Fibroblast of skin of back (primary cell): ENCODE measurements around the gene BRAT1.

ENCODE experiments used
- DNase-seq: peaks from one replicate; pipeline ENCODE4 v3.0.0-alpha.2; 2013

The BRAT1 gene

DNA sequence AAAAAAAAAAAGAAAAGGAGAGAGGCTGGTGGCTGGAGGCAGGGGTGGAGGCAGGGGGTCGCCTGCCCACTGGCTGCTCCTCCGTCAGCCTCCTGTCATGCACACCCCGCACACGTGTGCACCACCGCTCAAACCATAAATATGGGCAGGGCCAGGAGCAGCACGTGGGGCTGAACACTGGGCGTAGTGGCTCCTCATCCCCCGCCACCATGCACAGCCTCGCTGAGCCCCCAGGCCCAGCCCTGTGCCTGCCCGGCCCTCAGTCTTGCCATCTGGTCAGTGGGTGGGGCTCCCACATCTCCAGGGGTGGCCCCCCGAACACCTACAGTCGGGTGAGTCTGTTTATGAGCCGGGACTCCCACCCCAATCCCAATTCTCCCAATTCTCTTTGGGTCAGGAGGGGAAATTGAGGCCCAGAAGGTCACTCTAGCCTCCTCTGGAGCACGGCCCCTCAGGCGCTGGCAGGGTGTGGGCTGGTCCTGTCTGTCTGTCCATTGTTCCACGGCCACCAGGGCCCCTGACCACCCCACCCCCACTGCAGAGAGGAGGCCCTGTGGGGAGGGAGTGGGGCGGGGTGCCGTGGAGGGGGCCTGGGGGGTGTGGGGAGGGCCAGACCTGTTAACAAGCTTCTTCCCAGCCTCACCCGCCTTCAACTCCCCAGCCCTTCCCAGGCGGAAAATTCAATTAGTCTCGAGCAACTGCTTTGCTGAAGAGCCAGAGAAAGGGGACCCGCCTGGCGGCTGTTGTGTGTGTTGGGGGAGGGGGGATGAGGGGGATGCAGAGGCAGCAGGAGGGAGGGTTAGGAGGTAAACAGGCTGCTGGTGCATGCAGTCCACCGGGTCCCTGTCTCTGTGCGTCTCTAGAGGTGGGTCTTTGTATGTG lies 59.7 kb downstream of the BRAT1 start:
- no peak for DNase-seq

GRCh38 chr7:2494191-2495130 lies 60.9 kb downstream of the BRAT1 start:
- no peak for DNase-seq

DNA sequence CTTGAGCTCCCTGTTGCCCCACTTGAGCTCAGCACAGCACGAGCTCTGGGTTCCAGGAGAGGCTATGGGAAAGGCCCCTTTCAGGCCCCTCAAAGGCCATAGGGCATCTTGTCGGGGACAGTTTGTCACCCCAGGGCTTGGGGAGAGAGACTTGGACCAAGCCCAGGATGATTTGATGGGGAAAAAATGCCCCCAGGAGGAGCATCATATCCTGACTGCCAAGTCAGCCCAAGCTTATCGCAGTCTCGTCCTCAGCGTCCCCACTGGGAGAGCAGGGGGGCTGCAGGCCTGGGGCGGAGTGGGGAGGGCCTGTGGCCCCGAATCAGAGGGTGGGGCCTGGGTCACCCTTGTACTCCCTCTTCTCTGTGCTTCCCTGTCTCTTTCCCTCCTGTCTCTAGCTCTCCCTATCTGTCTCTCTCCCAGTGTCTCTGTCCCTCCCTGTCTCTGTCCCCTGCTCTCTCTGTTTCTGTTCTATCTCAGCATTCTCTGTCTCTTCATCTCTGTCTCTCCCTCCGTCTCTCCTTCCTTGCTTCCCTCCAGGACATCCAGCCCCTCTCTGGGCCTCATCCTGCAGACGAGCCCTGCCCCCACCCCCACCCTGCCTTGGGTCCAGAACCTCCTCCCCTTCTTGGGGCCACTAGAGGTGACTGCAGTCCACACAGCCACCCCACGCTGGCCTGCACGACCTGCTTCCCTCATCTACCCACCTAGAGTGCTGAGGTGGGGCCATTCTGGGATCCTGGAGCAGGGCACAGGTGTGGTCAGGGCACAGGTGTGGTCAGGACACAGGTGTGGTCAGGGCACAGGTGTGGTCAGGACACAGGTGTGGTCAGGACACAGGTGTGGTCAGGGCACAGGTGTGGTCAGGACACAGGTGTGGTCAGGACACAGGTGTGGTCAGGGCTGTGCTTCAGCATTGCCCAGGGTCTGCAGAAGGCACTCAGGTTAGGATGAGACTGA lies 61.8 kb downstream of the BRAT1 start:
- peak; percentile 66 for DNase-seq

DNA sequence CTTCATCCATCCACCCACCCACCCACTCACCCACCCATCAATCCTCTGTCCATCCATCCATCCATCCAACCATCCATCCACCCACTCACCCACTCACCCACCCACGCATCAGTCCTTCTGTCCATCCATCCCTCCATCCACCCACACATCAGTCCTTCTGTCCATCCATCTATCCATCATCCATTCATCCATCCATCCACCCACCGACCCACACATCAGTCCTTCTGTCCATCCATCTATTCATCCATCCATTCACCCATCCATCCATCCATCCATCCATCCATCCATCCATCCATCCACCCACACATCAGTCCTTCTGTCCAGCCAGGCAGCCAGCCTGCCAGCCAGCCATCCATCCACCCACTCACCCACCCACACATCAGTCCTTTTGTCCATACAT lies 63.3 kb downstream of the BRAT1 start:
- no peak for DNase-seq

GRCh38 chr7:2490181-2490651 lies 65.1 kb downstream of the BRAT1 start:
- no peak for DNase-seq

GRCh38 chr7:2488681-2489080 lies 66.6 kb downstream of the BRAT1 start:
- DNase-seq, result no peak

DNA sequence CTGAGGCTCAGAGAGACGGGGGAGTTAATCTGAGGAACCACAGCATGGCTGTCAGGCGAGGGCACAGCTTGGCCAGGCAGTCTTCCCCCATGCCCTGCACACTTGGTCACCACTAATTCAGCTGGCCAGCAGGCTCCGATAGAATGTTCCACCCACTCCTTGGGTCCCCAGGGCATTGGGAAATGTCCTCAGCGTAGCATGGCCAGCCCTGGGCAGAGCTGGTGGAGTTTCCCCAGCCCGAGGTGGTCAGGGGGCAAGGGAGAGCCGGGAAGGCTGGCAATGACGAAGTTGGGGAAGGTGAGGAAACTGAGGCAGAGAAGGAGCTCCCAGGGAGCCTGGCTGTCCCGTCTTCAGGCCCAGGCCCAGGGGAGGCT lies 67.1 kb downstream of the BRAT1 start:
- peak; percentile 44 for DNase-seq
